GM19193 (cell line): ENCODE results near the gene NXPH4.

Source experiments
- POLR2A ChIP-seq: IDR thresholded peaks from 4 replicates; pipeline ENCODE4 v1.6.1; 2011; ENCODE audit not compliant: insufficient read depth, insufficient read length; ENCODE audit errors: extremely low read depth

The NXPH4 gene

GRCh38 chr12:57192920-57193319 is 23.7 kb upstream of the NXPH4 start:
- TF ChIP-seq POLR2A: no peak

GRCh38 chr12:57193706-57194245 is 22.8 kb upstream of the NXPH4 start:
- no peak for TF ChIP-seq POLR2A

DNA sequence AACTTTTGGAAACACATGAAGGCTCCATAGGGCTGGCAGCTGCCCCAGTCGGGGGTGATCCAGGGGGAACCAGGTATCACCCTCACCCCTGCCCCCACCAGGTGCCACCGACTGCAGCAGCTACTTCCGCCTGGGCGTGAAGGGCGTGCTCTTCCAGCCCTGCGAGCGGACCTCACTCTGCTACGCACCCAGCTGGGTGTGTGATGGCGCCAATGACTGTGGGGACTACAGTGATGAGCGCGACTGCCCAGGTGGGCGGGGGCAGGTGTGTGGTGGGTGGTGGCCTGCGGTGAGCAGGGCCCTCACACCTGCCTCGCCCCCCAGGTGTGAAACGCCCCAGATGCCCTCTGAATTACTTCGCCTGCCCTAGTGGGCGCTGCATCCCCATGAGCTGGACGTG is 22.3 kb upstream of the NXPH4 start:
- no peak for TF ChIP-seq POLR2A

- TF ChIP-seq POLR2A: no peak
Measured at GRCh38 chr12:57195186-57195585, 21.4 kb upstream of the NXPH4 start.

DNA sequence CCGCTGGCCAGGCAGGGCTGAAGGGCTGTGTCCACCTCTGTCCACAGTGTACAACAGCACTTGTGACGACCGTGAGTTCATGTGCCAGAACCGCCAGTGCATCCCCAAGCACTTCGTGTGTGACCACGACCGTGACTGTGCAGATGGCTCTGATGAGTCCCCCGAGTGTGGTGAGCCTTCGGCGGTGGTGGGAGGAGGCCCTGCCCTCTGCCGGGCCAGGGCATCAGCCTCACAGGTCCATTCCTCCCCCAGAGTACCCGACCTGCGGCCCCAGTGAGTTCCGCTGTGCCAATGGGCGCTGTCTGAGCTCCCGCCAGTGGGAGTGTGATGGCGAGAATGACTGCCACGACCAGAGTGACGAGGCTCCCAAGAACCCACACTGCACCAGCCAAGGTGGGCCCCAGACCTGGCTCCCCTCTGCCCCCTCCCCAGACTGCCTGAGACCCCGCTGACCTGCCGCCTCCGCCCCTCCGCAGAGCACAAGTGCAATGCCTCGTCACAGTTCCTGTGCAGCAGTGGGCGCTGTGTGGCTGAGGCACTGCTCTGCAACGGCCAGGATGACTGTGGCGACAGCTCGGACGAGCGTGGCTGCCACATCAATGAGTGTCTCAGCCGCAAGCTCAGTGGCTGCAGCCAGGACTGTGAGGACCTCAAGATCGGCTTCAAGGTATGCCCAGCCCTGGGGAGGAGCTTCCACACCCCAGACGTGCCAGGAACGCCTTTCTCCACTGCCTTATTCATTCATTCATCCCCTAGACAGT is 20.8 kb upstream of the NXPH4 start:
- TF ChIP-seq POLR2A: no peak

- no peak for TF ChIP-seq POLR2A
Measured at GRCh38 chr12:57196439-57196838, 20.2 kb upstream of the NXPH4 start.

GRCh38 chr12:57196956-57197355 is 19.6 kb upstream of the NXPH4 start:
- no peak for TF ChIP-seq POLR2A

GRCh38 chr12:57198329-57198728 is 18.3 kb upstream of the NXPH4 start:
- TF ChIP-seq POLR2A: no peak

- no peak for TF ChIP-seq POLR2A
Measured at GRCh38 chr12:57199191-57199590, 17.4 kb upstream of the NXPH4 start.

DNA sequence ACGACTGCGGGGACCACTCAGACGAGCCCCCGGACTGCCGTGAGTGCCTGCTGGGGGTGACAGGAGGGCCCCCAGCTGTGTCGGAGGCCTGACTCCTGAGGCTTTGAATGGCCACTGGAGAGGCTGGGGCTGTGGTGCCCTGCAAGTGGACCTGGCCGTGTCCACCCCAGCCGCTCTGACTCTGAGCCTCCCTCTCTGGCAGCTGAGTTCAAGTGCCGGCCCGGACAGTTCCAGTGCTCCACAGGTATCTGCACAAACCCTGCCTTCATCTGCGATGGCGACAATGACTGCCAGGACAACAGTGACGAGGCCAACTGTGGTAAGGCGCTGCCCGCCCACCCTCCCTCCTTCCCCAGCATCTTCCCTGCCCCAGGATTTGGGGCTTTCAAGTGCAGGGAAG is 16.1 kb upstream of the NXPH4 start:
- TF ChIP-seq POLR2A: no peak

- no peak for TF ChIP-seq POLR2A
Measured at GRCh38 chr12:57201219-57201618, 15.4 kb upstream of the NXPH4 start.

DNA sequence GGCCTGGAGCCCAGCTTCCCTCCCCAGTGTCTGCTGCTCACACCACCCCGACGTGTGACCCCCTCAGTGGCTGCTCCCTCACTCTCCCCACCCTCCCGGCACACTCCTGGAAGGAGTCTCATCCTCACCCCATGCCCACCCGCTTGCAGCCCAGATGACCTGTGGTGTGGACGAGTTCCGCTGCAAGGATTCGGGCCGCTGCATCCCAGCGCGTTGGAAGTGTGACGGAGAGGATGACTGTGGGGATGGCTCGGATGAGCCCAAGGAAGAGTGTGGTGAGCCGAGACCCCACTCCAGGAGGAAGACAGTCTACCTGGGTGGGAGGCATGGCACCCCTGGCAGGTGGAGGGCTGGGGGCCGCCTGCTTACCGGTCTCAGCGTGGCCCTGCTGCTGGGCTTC is 15.0 kb upstream of the NXPH4 start:
- TF ChIP-seq POLR2A: no peak

DNA sequence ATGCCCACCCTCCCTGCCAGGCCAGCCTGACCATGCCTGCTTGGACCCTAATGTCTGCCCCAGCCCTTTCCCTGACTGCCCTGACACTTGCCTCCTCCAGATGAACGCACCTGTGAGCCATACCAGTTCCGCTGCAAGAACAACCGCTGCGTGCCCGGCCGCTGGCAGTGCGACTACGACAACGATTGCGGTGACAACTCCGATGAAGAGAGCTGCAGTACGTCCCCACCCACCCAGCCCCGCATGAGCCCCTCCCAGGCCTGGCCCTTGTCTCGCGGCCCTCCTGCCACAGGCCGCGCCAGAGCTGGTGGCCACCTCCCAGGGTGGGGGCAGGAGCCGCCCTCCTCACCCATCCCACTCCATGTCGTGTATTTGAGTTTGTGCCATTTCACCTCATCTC is 14.3 kb upstream of the NXPH4 start:
- no peak for TF ChIP-seq POLR2A

DNA sequence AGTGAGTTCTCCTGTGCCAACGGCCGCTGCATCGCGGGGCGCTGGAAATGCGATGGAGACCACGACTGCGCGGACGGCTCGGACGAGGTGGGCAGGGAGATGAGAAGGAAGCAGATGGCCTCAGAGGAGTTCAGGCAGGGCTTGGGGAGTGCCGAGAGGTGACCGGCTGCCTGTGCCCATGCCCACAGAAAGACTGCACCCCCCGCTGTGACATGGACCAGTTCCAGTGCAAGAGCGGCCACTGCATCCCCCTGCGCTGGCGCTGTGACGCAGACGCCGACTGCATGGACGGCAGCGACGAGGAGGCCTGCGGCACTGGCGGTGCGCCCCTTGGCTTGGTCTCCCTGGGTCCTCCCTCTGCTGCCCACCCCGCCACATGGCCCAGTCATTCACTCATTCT is 13.4 kb upstream of the NXPH4 start:
- TF ChIP-seq POLR2A: no peak

GRCh38 chr12:57203791-57204190 is 12.8 kb upstream of the NXPH4 start:
- no peak for TF ChIP-seq POLR2A

- TF ChIP-seq POLR2A: no peak
Measured at GRCh38 chr12:57204454-57204853, 12.1 kb upstream of the NXPH4 start.

GRCh38 chr12:57205186-57205585 is 11.4 kb upstream of the NXPH4 start:
- TF ChIP-seq POLR2A: no peak
